DMS153 (cell line): Measurements from ENCODE around the gene CCR8.
"Not testable (repeated sequence)": the region's sequence is repeated elsewhere in the genome, so short reads cannot be mapped to it uniquely, and the experiment has no call there.

Experiments
- DNase-seq: peaks from one replicate; lab custom pipeline; 2025; lab: John Stamatoyannopoulos, UW

CCR8 gene

GRCh38 chr3:39315420-39315819 lies 14.1 kb upstream of the CCR8 start:
- DNase-seq: no peak

GRCh38 chr3:39317571-39318169 lies 11.8 kb upstream of the CCR8 start:
- no peak for DNase-seq

GRCh38 chr3:39318301-39318700 lies 11.2 kb upstream of the CCR8 start:
- DNase-seq: no peak

GRCh38 chr3:39319249-39319648 lies 10.3 kb upstream of the CCR8 start:
- DNase-seq: no peak

- not testable (repeated sequence) for DNase-seq
Measured at GRCh38 chr3:39321574-39321983, 7.9 kb upstream of the CCR8 start.

- not testable (repeated sequence) for DNase-seq
Measured at GRCh38 chr3:39322209-39322715, 7.2 kb upstream of the CCR8 start.

- DNase-seq: no peak
Measured at GRCh38 chr3:39322936-39323335, 6.6 kb upstream of the CCR8 start.

- no peak for DNase-seq
Measured at GRCh38 chr3:39323494-39323893, 6.0 kb upstream of the CCR8 start.

GRCh38 chr3:39325236-39325635 lies 4.3 kb upstream of the CCR8 start:
- DNase-seq: no peak

- DNase-seq: no peak
Measured at GRCh38 chr3:39327053-39327745, 2.3 kb upstream of the CCR8 start.

- DNase-seq: no peak
Measured at GRCh38 chr3:39327746-39328349, 1.7 kb upstream of the CCR8 start.

GRCh38 chr3:39330824-39331223 lies 1.3 kb downstream of the CCR8 start:
- DNase-seq: no peak

- no peak for DNase-seq
Measured at GRCh38 chr3:39332525-39332924, 3.0 kb downstream of the CCR8 start.

- DNase-seq: no peak
Measured at GRCh38 chr3:39333607-39334006, 4.1 kb downstream of the CCR8 start.

GRCh38 chr3:39334205-39334604 lies 4.7 kb downstream of the CCR8 start:
- no peak for DNase-seq

- DNase-seq: no peak
Measured at GRCh38 chr3:39338201-39338600, 8.7 kb downstream of the CCR8 start.

- DNase-seq: no peak
Measured at GRCh38 chr3:39339086-39339485, 9.6 kb downstream of the CCR8 start.

GRCh38 chr3:39343076-39343717 lies 13.7 kb downstream of the CCR8 start:
- DNase-seq: no peak

- no peak for DNase-seq
Measured at GRCh38 chr3:39343760-39344159, 14.3 kb downstream of the CCR8 start.

GRCh38 chr3:39344746-39345344 lies 15.3 kb downstream of the CCR8 start:
- no peak for DNase-seq

- no peak for DNase-seq
Measured at GRCh38 chr3:39346785-39347585, 17.5 kb downstream of the CCR8 start.

GRCh38 chr3:39347586-39347876 lies 18.0 kb downstream of the CCR8 start:
- no peak for DNase-seq
